ENCODE results near the gene MOGAT1. TPM values are rescaled to one million over a fixed set of nuclear protein-coding genes. Genes with fewer than 3 reads are reported as not detected.

MOGAT1 gene
- total RNA-seq, 1 experiment from 2014 or later: not detected

DNA sequence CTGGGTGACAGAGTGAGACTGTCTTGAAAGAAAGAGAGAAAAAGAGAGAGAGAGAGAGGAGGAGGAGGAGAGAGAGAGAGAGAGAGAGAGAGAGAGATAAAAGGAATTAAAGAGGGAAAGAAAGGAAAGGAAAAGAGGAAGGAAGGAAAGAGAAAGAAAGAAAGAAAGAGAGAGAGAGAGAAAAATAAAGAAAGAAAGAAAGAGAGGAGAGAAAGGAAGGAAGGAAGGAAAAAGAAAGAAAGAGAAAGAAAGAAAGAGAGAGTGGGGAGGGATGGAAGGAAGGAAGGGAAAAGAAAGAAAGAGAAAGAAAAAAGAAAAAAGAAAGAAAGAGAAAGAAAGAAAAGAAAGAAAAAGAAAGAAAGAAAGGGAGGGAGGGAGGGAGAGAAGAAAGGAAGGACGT is 29.8 kb downstream of the MOGAT1 start:
- H3K14ac ChIP-seq (ENCODE audit: insufficient read depth, low read length): no peak overlapping the region
- H2BK12ac ChIP-seq (ENCODE audit: insufficient read length, low read depth, low read length): no peak overlapping the region
- H3K4me3 Mint-ChIP-seq: no peak overlapping the region
- TF ChIP-seq, protein P1, sequence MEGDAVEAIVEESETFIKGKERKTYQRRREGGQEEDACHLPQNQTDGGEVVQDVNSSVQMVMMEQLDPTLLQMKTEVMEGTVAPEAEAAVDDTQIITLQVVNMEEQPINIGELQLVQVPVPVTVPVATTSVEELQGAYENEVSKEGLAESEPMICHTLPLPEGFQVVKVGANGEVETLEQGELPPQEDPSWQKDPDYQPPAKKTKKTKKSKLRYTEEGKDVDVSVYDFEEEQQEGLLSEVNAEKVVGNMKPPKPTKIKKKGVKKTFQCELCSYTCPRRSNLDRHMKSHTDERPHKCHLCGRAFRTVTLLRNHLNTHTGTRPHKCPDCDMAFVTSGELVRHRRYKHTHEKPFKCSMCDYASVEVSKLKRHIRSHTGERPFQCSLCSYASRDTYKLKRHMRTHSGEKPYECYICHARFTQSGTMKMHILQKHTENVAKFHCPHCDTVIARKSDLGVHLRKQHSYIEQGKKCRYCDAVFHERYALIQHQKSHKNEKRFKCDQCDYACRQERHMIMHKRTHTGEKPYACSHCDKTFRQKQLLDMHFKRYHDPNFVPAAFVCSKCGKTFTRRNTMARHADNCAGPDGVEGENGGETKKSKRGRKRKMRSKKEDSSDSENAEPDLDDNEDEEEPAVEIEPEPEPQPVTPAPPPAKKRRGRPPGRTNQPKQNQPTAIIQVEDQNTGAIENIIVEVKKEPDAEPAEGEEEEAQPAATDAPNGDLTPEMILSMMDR (conservative IDR thresholded peaks at IDR 0.05): no peak
- H3K23me2 ChIP-seq (ENCODE audit: insufficient read length, low read depth, low read length, poor library complexity, severe bottlenecking): no peaks in the 10 kb centered on the region
- H3K4me1 ChIP-seq (ENCODE audit: insufficient read depth, low read length): no peaks in the 10 kb centered on the region
- H2BK5ac ChIP-seq (ENCODE audit: insufficient read length, low read length): no peak overlapping the region
- peaks cover 3% of the 10 kb centered on the region; the same call in 1 of the 2 replicates for H3K27me3 Mint-ChIP-seq (ENCODE audit: low read depth)
- no peak overlapping the region for H3K4me2 ChIP-seq (ENCODE audit: insufficient read depth, insufficient read length, low read length)
- H3K4me1 Mint-ChIP-seq: peaks cover 2 to 9% of the 10 kb centered on the region in 2 experiments
- H3K79me1 ChIP-seq (ENCODE audit: insufficient read depth, low read depth, low read length, poor library complexity, severe bottlenecking): no peaks in the 10 kb centered on the region
- no peak overlapping the region for H3T11ph ChIP-seq (ENCODE audit: low read length)
- WGBS (ENCODE audit: extremely low coverage, insufficient read length, low lambda C conversion rate): 100% methylated on average over 1 of the region's 1 CpG
- H2BK20ac ChIP-seq (ENCODE audit: low read depth, low read length, poor library complexity, severe bottlenecking): no peak overlapping the region
- H3K18ac ChIP-seq (ENCODE audit: insufficient read length, low read depth, low read length): no peak overlapping the region
- H4K8ac ChIP-seq (replicated peaks; ENCODE audit: insufficient read length, low read depth, low read length): no peak overlapping the region
- no peak overlapping the region for H3K9ac ChIP-seq (ENCODE audit: extremely low read depth, insufficient read length, low read length)
- H4K5ac ChIP-seq (ENCODE audit: insufficient read length, low read depth, low read length): no peak overlapping the region
- no peaks in the 10 kb centered on the region for H3K27me3 ChIP-seq (ENCODE audit: insufficient read depth, low read length)
- no peaks in the 10 kb centered on the region; a peak in 1 of 7 replicates for H3K36me3 Mint-ChIP-seq (ENCODE audit: insufficient read depth in 1 of 3, low read depth in 3 of 3)
- no peaks in the 10 kb centered on the region for H3K9me3 ChIP-seq (ENCODE audit: control insufficient read depth, low read depth, low read length)
- H3K79me2 ChIP-seq (ENCODE audit: insufficient read depth, low read length): no peaks in the 10 kb centered on the region
- no peak overlapping the region for H2AK5ac ChIP-seq (ENCODE audit: insufficient read length, low read length)
- H3K27ac Mint-ChIP-seq: peak overlapping the region in 1 of 3 experiments; percentile 76; a peak in 1 of 7 replicates
- no peak overlapping the region for H2BK120ac ChIP-seq (ENCODE audit: low read depth, low read length, poor library complexity, severe bottlenecking)
- no peaks in the 10 kb centered on the region for H4K20me1 ChIP-seq (ENCODE audit: control insufficient read depth, insufficient read depth, insufficient read length)
- peaks cover 2 to 3% of the 10 kb centered on the region in 2 experiments; a peak in 2 of 5 replicates for H3K9me3 Mint-ChIP-seq
- H3K4ac ChIP-seq (ENCODE audit: low read depth, low read length): no peak overlapping the region
- DNase-seq: no peak
- no peak overlapping the region for H4K91ac ChIP-seq (ENCODE audit: insufficient read length, low read depth, low read length)
- H3K56ac ChIP-seq (ENCODE audit: insufficient read length, low read depth, low read length): no peak overlapping the region
- no peak overlapping the region for H2AFZ ChIP-seq (ENCODE audit: low read length)
- no peak overlapping the region for H2BK15ac ChIP-seq (ENCODE audit: low read depth, low read length)
- no peak overlapping the region for H3K27ac ChIP-seq (ENCODE audit: insufficient read length, low read depth, low read length)
- no peak overlapping the region for H3K23ac ChIP-seq (ENCODE audit: insufficient read length, low read depth, low read length)

All from H9 (cell line).